Peyer's patch (tissue), 4 donors: ENCODE data around the gene CENPT.

Source experiments
- POLR2A ChIP-seq, 2 donors: fragments of 450-650 bp; IDR thresholded peaks; one replicate each; pipeline ENCODE4 v1.5.1; 2017; ENCODE audit warnings: antibody characterized with exemption in 2 of 2, mild to moderate bottlenecking in 2 of 2, moderate library complexity in 2 of 2
- TF ChIP-seq, protein P1 (sequence below), 6 experiments: fragments of 450-650 bp in 4 of 6; fragments of 200-600 bp in 2 of 6; sonication (generic) in 1 of 6; IDR thresholded peaks; one replicate each; pipeline ENCODE4 v1.5.1; 2017 to 2019; ENCODE audit warnings: antibody characterized with exemption in 6 of 6, mild to moderate bottlenecking in 3 of 6, moderate library complexity in 1 of 6

DNA sequence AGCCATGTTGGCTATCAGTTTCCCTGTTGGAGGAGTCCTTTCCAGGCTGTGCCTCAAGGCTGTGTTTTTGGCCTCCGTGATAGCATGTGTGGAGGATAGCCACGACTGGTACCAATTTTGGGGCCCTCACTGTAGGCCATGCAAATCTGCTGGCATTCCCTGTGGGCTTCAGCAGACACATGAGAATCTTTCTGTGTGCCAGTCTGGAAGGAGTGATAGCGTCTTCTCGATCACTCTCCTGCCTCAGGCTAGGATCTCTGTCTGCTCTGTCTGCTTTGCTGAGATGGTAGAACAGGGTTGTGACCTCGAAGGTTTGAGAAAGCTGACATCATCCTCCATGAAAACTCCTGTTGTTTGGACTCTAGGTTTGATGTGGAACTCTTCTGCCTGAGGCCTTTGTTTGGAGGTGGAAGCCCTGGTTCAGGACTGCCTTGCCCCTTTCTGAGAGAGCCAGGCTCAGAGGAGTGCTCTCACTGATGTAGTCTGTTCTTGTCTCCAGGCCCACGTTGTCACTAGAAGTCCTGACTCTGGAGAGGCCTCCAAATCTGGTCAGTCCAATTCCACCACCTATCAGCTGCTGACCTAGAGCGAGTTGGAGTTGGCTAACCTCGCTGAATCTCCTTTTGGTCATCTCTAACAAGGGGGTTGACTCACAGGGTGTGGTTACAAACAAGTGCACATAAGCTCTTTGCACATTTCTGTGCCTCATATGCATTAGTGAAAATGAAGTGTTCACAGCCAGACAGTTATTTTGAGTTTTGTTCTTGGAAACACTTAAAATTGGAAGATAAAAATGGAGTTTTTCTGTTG lies 13.3 kb upstream of the CENPT start:
- TF ChIP-seq, protein P1, sequence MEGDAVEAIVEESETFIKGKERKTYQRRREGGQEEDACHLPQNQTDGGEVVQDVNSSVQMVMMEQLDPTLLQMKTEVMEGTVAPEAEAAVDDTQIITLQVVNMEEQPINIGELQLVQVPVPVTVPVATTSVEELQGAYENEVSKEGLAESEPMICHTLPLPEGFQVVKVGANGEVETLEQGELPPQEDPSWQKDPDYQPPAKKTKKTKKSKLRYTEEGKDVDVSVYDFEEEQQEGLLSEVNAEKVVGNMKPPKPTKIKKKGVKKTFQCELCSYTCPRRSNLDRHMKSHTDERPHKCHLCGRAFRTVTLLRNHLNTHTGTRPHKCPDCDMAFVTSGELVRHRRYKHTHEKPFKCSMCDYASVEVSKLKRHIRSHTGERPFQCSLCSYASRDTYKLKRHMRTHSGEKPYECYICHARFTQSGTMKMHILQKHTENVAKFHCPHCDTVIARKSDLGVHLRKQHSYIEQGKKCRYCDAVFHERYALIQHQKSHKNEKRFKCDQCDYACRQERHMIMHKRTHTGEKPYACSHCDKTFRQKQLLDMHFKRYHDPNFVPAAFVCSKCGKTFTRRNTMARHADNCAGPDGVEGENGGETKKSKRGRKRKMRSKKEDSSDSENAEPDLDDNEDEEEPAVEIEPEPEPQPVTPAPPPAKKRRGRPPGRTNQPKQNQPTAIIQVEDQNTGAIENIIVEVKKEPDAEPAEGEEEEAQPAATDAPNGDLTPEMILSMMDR (IDR thresholded peaks at IDR 0.05) = no peak
- TF ChIP-seq POLR2A (IDR thresholded peaks at IDR 0.05) = no peak
